K562 (cell line): Measurements from ENCODE around the gene TMEM222. TPM values are rescaled to one million over a fixed set of nuclear protein-coding genes. Genes with fewer than 3 reads are reported as not detected.
A peak's percentile ranks its signal among the peaks of the same experiment; 100 is the strongest.

Source experiments
- ATF7 ChIP-seq: fragments of 450-650 bp; IDR thresholded peaks from 2 replicates; pipeline ENCODE4 v1.7.1; 2014; ENCODE audit warnings: mild to moderate bottlenecking, moderate library complexity
- CHD1 ChIP-seq: fragments of 200-600 bp; sonication (generic); IDR thresholded peaks from one replicate; pipeline ENCODE4 v1.6.1; 2012; ENCODE audit warnings: mild to moderate bottlenecking, moderate library complexity, low read length, inconsistent platforms
- CREB1 ChIP-seq, 2 experiments: sonication (generic) in 1 of 2; formaldehyde crosslinking in 1 of 2; IDR thresholded peaks; 2 replicates each; pipeline versions ENCODE4 v1.6.1 to v1.8.0; 2012 to 2022; ENCODE audit warnings: inconsistent platforms in 1 of 2, mild to moderate bottlenecking in 1 of 2, missing genetic modification reagents in 1 of 2, moderate library complexity in 1 of 2
- EZH2 ChIP-seq: IDR thresholded peaks from 2 replicates; pipeline ENCODE4 v1.6.1; 2012; ENCODE audit warnings: low read depth, mild to moderate bottlenecking, inconsistent platforms, low read length, borderline replicate concordance
- FOXA3 ChIP-seq, 2 experiments: fragments of 450-650 bp in 1 of 2; sonication (generic) in 1 of 2; formaldehyde crosslinking; IDR thresholded peaks in 1 of 2; conservative IDR thresholded peaks in 1 of 2; 2 replicates each; pipeline versions ENCODE4 v1.4.0 to v1.8.0; 2020 to 2022; ENCODE audit warnings: mild to moderate bottlenecking in 2 of 2, missing genetic modification reagents in 1 of 2
- FOXJ2 ChIP-seq: fragments of 200-800 bp; sonication (Bioruptor generic); IDR thresholded peaks from 2 replicates; pipeline ENCODE4 v1.6.1; 2016; ENCODE audit warnings: missing genetic modification characterization, missing compliant biosample characterization
- KDM1A ChIP-seq, 2 experiments: fragments of 450-650 bp; IDR thresholded peaks; 2 replicates each; pipeline ENCODE4 v1.6.1; 2016; ENCODE audit warnings: mild to moderate bottlenecking in 2 of 2
- NBN ChIP-seq: fragments of 450-650 bp; IDR thresholded peaks from 2 replicates; pipeline ENCODE4 v1.6.1; 2016; ENCODE audit warnings: low read depth, mild to moderate bottlenecking
- NFATC3 ChIP-seq: fragments of 450-650 bp; IDR thresholded peaks from 2 replicates; pipeline ENCODE4 v1.6.1; 2017; ENCODE audit warnings: mild to moderate bottlenecking
- NFRKB ChIP-seq: fragments of 450-650 bp; IDR thresholded peaks from 2 replicates; pipeline ENCODE4 v1.6.1; 2016; ENCODE audit warnings: low read depth
- PHB ChIP-seq: fragments of 250-450 bp; sonication (Bioruptor Pico); IDR thresholded peaks from 2 replicates; pipeline ENCODE4 v1.5.0; 2021
- POLR3G ChIP-seq: IDR thresholded peaks from 2 replicates; pipeline ENCODE4 v1.6.1; 2011; ENCODE audit not compliant: insufficient read length, insufficient replicate concordance; ENCODE audit errors: extremely low read depth
- PTTG1 ChIP-seq: fragments of 450-650 bp; IDR thresholded peaks from 2 replicates; pipeline ENCODE4 v1.6.1; 2016; ENCODE audit warnings: low read depth, mild to moderate bottlenecking, missing genetic modification characterization, missing compliant biosample characterization
- SNIP1 ChIP-seq: fragments of 450-650 bp; IDR thresholded peaks from 2 replicates; pipeline ENCODE4 v1.7.1; 2017; ENCODE audit warnings: low read depth, mild to moderate bottlenecking
- SP1 ChIP-seq: sonication (generic); formaldehyde crosslinking; IDR thresholded peaks from 2 replicates; pipeline ENCODE4 v1.8.1; 2022; ENCODE audit warnings: mild to moderate bottlenecking, missing genetic modification reagents
- TBP ChIP-seq: optimal IDR thresholded peaks from 2 replicates; pipeline ENCODE3; 2011; ENCODE audit warnings: low read depth, low read length, improper control_type of control experiment
- TGIF2 ChIP-seq: sonication (generic); formaldehyde crosslinking; IDR thresholded peaks from 2 replicates; pipeline ENCODE4 v1.8.1; 2022; ENCODE audit warnings: mild to moderate bottlenecking, missing genetic modification reagents, moderate library complexity
- TRIM28 ChIP-seq: fragments of 450-650 bp; IDR thresholded peaks from 2 replicates; pipeline ENCODE4 v1.6.1; 2017
- ZNF239 ChIP-seq: fragments of 250-450 bp; sonication (Bioruptor Pico); IDR thresholded peaks from 2 replicates; pipeline ENCODE4 v1.4.0; 2020; ENCODE audit warnings: mild to moderate bottlenecking
- polyA plus RNA-seq, 8 experiments: library from polyadenylated mRNA; depleted of rRNA in 4 of 8; stranded (reverse) in 5 of 8; unstranded in 3 of 8; fragments of >200 nt; fragmentation: Nextera tagmentation in 2 of 8; fragmentation: Illumina TruSeq in 1 of 8; extraction: Ambion mirVana in 2 of 8; extraction: Trizol in 1 of 8; gene quantifications; 2 replicates each; pipeline versions ENCODE4 v1.2.1 to v1.2.3, GENCODE V29; 2011 to 2014; ENCODE audit warnings: inconsistent platforms in 1 of 8, missing spikeins in 1 of 8
- total RNA-seq, 7 experiments: library from RNA; depleted of rRNA in 6 of 7; stranded (reverse); fragments of >200 nt in 6 of 7; fragmentation: Illumina TruSeq in 2 of 7; extraction: Trizol in 2 of 7; gene quantifications; 2 replicates each; pipeline versions ENCODE4 v1.2.1 to v1.2.3, GENCODE V29; 2011 to 2021; ENCODE audit warnings: low replicate concordance in 1 of 7
- TF ChIP-seq, protein P1 (sequence below): sonication (generic); formaldehyde crosslinking; IDR thresholded peaks from 2 replicates; pipeline ENCODE4 v1.8.1; 2022; ENCODE audit warnings: missing genetic modification reagents
- TF ChIP-seq, protein P2 (sequence below): fragments of 450-650 bp; IDR thresholded peaks from 2 replicates; pipeline ENCODE4 v1.6.1; 2018; ENCODE audit warnings: mild to moderate bottlenecking, low read depth; ENCODE audit not compliant: partially characterized antibody
- TF ChIP-seq, protein P3 (sequence below): sonication (generic); formaldehyde crosslinking; IDR thresholded peaks from 2 replicates; pipeline ENCODE4 v1.8.1; 2022; ENCODE audit warnings: missing genetic modification reagents

The TMEM222 gene
- total and polyA plus RNA-seq, 9 of the 15 experiments (the other 6 are each of a cell fraction or from before 2014, with no cell fraction given), result 6.9 to 48.0 (median 32.8) TPM

GRCh38 chr1:27301052-27301422 is 20.9 kb upstream of the TMEM222 start (continued):
- TF ChIP-seq KDM1A (IDR thresholded peaks at IDR 0.05) (no peak), TGIF2 (CRISPR knock-in tag) (no peak), CREB1 (IDR thresholded peaks at IDR 0.05) (0 out of 2 replicates have a peak, but pooled peaks have one; percentile 5), CREB1 (CRISPR knock-in tag; IDR thresholded peaks at IDR 0.05) (no peak), ATF7 (0 out of 2 replicates have a peak, but pooled peaks have one; percentile 1), TRIM28 (no peak), FOXJ2 (tag) (no peak), SP1 (CRISPR knock-in tag) (no peak), FOXA3 (CRISPR knock-in tag; conservative IDR thresholded peaks at IDR 0.05 in 1 of 2, IDR thresholded peaks at IDR 0.05 in 1 of 2) (0 out of 4 replicates have a peak, but pooled peaks of 1 of the 2 experiments have one; percentile 11), NBN (no peak), ZNF239 (CRISPR knock-in tag) (no peak), EZH2 (no peak), POLR3G (no peak), NFATC3 (no peak), TBP (peak; percentile 2), NFRKB (no peak), PTTG1 (tag) (no peak), PHB (0 out of 2 replicates have a peak, but pooled peaks have one; percentile 2), CHD1 (no peak), SNIP1 (no peak)
- TF ChIP-seq, protein P1, sequence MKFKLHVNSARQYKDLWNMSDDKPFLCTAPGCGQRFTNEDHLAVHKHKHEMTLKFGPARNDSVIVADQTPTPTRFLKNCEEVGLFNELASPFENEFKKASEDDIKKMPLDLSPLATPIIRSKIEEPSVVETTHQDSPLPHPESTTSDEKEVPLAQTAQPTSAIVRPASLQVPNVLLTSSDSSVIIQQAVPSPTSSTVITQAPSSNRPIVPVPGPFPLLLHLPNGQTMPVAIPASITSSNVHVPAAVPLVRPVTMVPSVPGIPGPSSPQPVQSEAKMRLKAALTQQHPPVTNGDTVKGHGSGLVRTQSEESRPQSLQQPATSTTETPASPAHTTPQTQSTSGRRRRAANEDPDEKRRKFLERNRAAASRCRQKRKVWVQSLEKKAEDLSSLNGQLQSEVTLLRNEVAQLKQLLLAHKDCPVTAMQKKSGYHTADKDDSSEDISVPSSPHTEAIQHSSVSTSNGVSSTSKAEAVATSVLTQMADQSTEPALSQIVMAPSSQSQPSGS, result no peak
- TF ChIP-seq, protein P2, sequence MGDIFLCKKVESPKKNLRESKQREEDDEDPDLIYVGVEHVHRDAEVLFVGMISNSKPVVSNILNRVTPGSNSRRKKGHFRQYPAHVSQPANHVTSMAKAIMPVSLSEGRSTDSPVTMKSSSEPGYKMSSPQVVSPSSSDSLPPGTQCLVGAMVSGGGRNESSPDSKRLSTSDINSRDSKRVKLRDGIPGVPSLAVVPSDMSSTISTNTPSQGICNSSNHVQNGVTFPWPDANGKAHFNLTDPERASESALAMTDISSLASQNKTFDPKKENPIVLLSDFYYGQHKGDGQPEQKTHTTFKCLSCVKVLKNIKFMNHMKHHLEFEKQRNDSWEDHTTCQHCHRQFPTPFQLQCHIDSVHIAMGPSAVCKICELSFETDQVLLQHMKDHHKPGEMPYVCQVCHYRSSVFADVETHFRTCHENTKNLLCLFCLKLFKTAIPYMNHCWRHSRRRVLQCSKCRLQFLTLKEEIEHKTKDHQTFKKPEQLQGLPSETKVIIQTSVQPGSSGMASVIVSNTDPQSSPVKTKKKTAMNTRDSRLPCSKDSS, result no peak
- TF ChIP-seq, protein P3, sequence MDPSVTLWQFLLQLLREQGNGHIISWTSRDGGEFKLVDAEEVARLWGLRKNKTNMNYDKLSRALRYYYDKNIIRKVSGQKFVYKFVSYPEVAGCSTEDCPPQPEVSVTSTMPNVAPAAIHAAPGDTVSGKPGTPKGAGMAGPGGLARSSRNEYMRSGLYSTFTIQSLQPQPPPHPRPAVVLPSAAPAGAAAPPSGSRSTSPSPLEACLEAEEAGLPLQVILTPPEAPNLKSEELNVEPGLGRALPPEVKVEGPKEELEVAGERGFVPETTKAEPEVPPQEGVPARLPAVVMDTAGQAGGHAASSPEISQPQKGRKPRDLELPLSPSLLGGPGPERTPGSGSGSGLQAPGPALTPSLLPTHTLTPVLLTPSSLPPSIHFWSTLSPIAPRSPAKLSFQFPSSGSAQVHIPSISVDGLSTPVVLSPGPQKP (CRISPR knock-in tag), result no peak
- TF ChIP-seq, all 486 proteins: peak for 7
